DMS53 (cell line): ENCODE results near the gene AGAP4.
"Not testable (repeated sequence)": the region's sequence is repeated elsewhere in the genome, so short reads cannot be mapped to it uniquely, and the experiment has no call there.

ENCODE experiments used
- DNase-seq: peaks from one replicate; lab custom pipeline; 2025; lab: John Stamatoyannopoulos, UW

AGAP4 gene

GRCh38 chr10:45847400-45847799 lies at the start of gene AGAP4:
AGAP4 (minus strand) TSS chr10:45847500; CDS start chr10:45847347, 153 bp downstream.
- DNase-seq = not testable (repeated sequence)

GRCh38 chr10:45890721-45891120 lies 43.4 kb upstream of the AGAP4 start:
- not testable (repeated sequence) for DNase-seq

- not testable (repeated sequence) for DNase-seq
Observed at GRCh38 chr10:45889539-45890230, 42.4 kb upstream of the AGAP4 start.

GRCh38 chr10:45882880-45883279 lies 35.6 kb upstream of the AGAP4 start:
- DNase-seq = not testable (repeated sequence)

GRCh38 chr10:45865404-45865803 lies 18.1 kb upstream of the AGAP4 start:
- DNase-seq = not testable (repeated sequence)

GRCh38 chr10:45864264-45864663 lies 17.0 kb upstream of the AGAP4 start:
- DNase-seq = not testable (repeated sequence)

- DNase-seq = not testable (repeated sequence)
Observed at GRCh38 chr10:45863632-45864031, 16.3 kb upstream of the AGAP4 start.

GRCh38 chr10:45857931-45858330 lies 10.6 kb upstream of the AGAP4 start:
- DNase-seq = not testable (repeated sequence)

- DNase-seq = not testable (repeated sequence)
Observed at GRCh38 chr10:45848467-45848866, 1.2 kb upstream of the AGAP4 start.

GRCh38 chr10:45822918-45823317 lies 24.4 kb downstream of the AGAP4 start:
- not testable (repeated sequence) for DNase-seq

- not testable (repeated sequence) for DNase-seq
Observed at GRCh38 chr10:45820107-45820830, 27.0 kb downstream of the AGAP4 start.

GRCh38 chr10:45819552-45819951 lies 27.7 kb downstream of the AGAP4 start:
- no peak for DNase-seq

- no peak for DNase-seq
Observed at GRCh38 chr10:45817912-45818311, 29.4 kb downstream of the AGAP4 start.

- DNase-seq = no peak
Observed at GRCh38 chr10:45817130-45817859, 30.0 kb downstream of the AGAP4 start.

GRCh38 chr10:45814146-45814545 lies 33.2 kb downstream of the AGAP4 start:
- DNase-seq = not testable (repeated sequence)

GRCh38 chr10:45812959-45813358 lies 34.3 kb downstream of the AGAP4 start:
- not testable (repeated sequence) for DNase-seq

GRCh38 chr10:45811075-45811474 lies 36.2 kb downstream of the AGAP4 start:
- no peak for DNase-seq

GRCh38 chr10:45809837-45810236 lies 37.5 kb downstream of the AGAP4 start:
- peak; percentile 13 for DNase-seq

GRCh38 chr10:45804996-45805395 lies 42.3 kb downstream of the AGAP4 start:
- not testable (repeated sequence) for DNase-seq

GRCh38 chr10:45803060-45804010 lies 44.0 kb downstream of the AGAP4 start:
- DNase-seq = peak; percentile 71

- DNase-seq = not testable (repeated sequence)
Observed at GRCh38 chr10:45794761-45795160, 52.5 kb downstream of the AGAP4 start.
